IMR-90 (cell line): ENCODE measurements around the gene C3orf18. TPM values are rescaled to one million over a fixed set of nuclear protein-coding genes. Genes with fewer than 3 reads are reported as not detected.

Experiments
- ATAC-seq: fragments of 200-7000 bp; cut with Tn5 transposase; 2 replicates; pipeline ENCODE4 v1.9.1; 2020; ENCODE audit warnings: low read depth, mild to moderate bottlenecking, moderate library complexity
- BruUV-seq: library from RNA; stranded (reverse); fragments of 400-500 nt; replicated peaks from 2 replicates; lab custom pipeline; 2021; lab: Mats Ljungman, UMichigan
- CTCF ChIA-PET: fragments of 300-600 bp; formaldehyde crosslinking; extraction: SDS; loops from one replicate; lab custom pipeline; 2021; ENCODE audit warnings: antibody characterized with exemption; lab: Yijun Ruan, JAX
- POLR2A ChIA-PET: fragments of 300-600 bp; sonication (Branson Sonifier 250); formaldehyde crosslinking; loops from one replicate; lab custom pipeline; 2022; ENCODE audit warnings: antibody characterized with exemption; ENCODE audit not compliant: unreplicated experiment; lab: Charles Lee
- DNase-seq: peaks from one replicate; pipeline ENCODE4 v3.0.0; 2013
- H2AFZ ChIP-seq: replicated peaks from 2 replicates; pipeline ENCODE3; 2013; ENCODE audit warnings: low read length, mild to moderate bottlenecking; ENCODE audit not compliant: poor library complexity
- H2AK5ac ChIP-seq: 2 replicates; pipeline ENCODE4 v1.6.1; 2013; ENCODE audit warnings: low read depth, low read length, inconsistent platforms
- H2AK9ac ChIP-seq: replicated peaks from 2 replicates; pipeline ENCODE3; 2013; ENCODE audit warnings: mild to moderate bottlenecking, low read depth, low read length, moderate library complexity; ENCODE audit not compliant: poor library complexity
- H2BK120ac ChIP-seq: 2 replicates; pipeline ENCODE4 v1.6.1; 2013; ENCODE audit warnings: low read depth, low read length, inconsistent platforms
- H2BK15ac ChIP-seq: 3 replicates; pipeline ENCODE4 v1.6.1; 2013; ENCODE audit warnings: low read depth, low read length, inconsistent platforms
- H2BK20ac ChIP-seq: 2 replicates; pipeline ENCODE4 v1.6.1; 2013; ENCODE audit warnings: low read depth, mild to moderate bottlenecking, inconsistent platforms, low read length, moderate library complexity
- H2BK5ac ChIP-seq: 2 replicates; pipeline ENCODE4 v1.6.1; 2013; ENCODE audit warnings: mild to moderate bottlenecking, low read depth, low read length, inconsistent platforms; ENCODE audit not compliant: poor library complexity, severe bottlenecking
- H3K14ac ChIP-seq: replicated peaks from 2 replicates; pipeline ENCODE4 v1.6.1; 2013; ENCODE audit warnings: low read depth, low read length, inconsistent platforms
- H3K18ac ChIP-seq: 2 replicates; pipeline ENCODE4 v1.6.1; 2013; ENCODE audit warnings: low read depth, low read length, control low read depth
- H3K23ac ChIP-seq: 2 replicates; pipeline ENCODE4 v1.6.1; 2013; ENCODE audit warnings: low read depth, low read length, inconsistent platforms
- H3K27ac ChIP-seq: 2 replicates; pipeline ENCODE4 v1.5.1; 2013; ENCODE audit warnings: mild to moderate bottlenecking, control low read depth, low read length; ENCODE audit not compliant: insufficient read depth
- H3K27me3 ChIP-seq: 2 replicates; pipeline ENCODE4 v1.6.1; 2013; ENCODE audit warnings: low read length; ENCODE audit not compliant: control insufficient read depth, insufficient read depth
- H3K36me3 ChIP-seq: 2 replicates; pipeline ENCODE4 v1.6.1; 2013; ENCODE audit warnings: low read length, mixed read lengths; ENCODE audit not compliant: control insufficient read depth, insufficient read depth
- H3K4ac ChIP-seq: 2 replicates; pipeline ENCODE4 v1.6.1; 2013; ENCODE audit warnings: low read depth, low read length, inconsistent platforms
- H3K4me1 ChIP-seq: 2 replicates; pipeline ENCODE4 v1.6.1; 2013; ENCODE audit warnings: low read length, mixed read lengths; ENCODE audit not compliant: control insufficient read depth, insufficient read depth
- H3K4me2 ChIP-seq: 2 replicates; pipeline ENCODE4 v1.6.1; 2013; ENCODE audit warnings: low read depth, mild to moderate bottlenecking, control low read depth, low read length, moderate library complexity
- H3K4me3 ChIP-seq: 2 replicates; pipeline ENCODE4 v1.5.1; 2013; ENCODE audit warnings: low read depth, mild to moderate bottlenecking, control low read depth, low read length, moderate library complexity; ENCODE audit not compliant: insufficient read depth
- H3K56ac ChIP-seq: 2 replicates; pipeline ENCODE4 v1.6.1; 2013; ENCODE audit warnings: low read length, inconsistent platforms; ENCODE audit not compliant: insufficient read depth; ENCODE audit errors: extremely low read depth
- H3K79me1 ChIP-seq, 2 experiments: 2 replicates each; pipeline ENCODE4 v1.6.1; 2013; ENCODE audit warnings: low read length in 2 of 2, inconsistent platforms in 1 of 2, low read depth in 1 of 2
- H3K9ac ChIP-seq: 2 replicates; pipeline ENCODE4 v1.6.1; 2013; ENCODE audit warnings: low read depth, low read length, control low read depth
- H3K9me1 ChIP-seq: 2 replicates; pipeline ENCODE4 v1.6.1; 2013; ENCODE audit warnings: low read length, inconsistent platforms; ENCODE audit not compliant: insufficient read depth
- H3K9me3 ChIP-seq: 2 replicates; pipeline ENCODE4 v1.6.1; 2013; ENCODE audit warnings: low read length; ENCODE audit not compliant: control insufficient read depth, insufficient read depth
- H4K20me1 ChIP-seq: 2 replicates; pipeline ENCODE4 v1.6.1; 2013; ENCODE audit warnings: low read length, inconsistent platforms; ENCODE audit not compliant: insufficient read depth
- H4K5ac ChIP-seq: 2 replicates; pipeline ENCODE4 v1.6.1; 2013; ENCODE audit warnings: mild to moderate bottlenecking, low read depth, low read length, control low read depth
- H4K8ac ChIP-seq, 2 experiments: 2 replicates each; pipeline ENCODE4 v1.6.1; 2013; ENCODE audit warnings: low read depth in 2 of 2, low read length in 2 of 2, control low read depth in 1 of 2, inconsistent platforms in 1 of 2
- H4K91ac ChIP-seq: 2 replicates; pipeline ENCODE4 v1.6.1; 2013; ENCODE audit warnings: low read depth, low read length, inconsistent platforms; ENCODE audit not compliant: insufficient read depth
- CEBPB ChIP-seq: IDR thresholded peaks from 2 replicates; pipeline ENCODE4 v1.6.1; 2012; ENCODE audit warnings: low read depth, low read length, improper control_type of control experiment
- ELK1 ChIP-seq: fragments of 150-350 bp; IDR thresholded peaks from 2 replicates; pipeline ENCODE4 v1.6.1; 2016; ENCODE audit warnings: low read depth, mild to moderate bottlenecking, low read length, moderate library complexity, borderline replicate concordance
- MAFK ChIP-seq: IDR thresholded peaks from 2 replicates; pipeline ENCODE4 v1.6.1; 2012; ENCODE audit warnings: low read depth, low read length, improper control_type of control experiment
- MXI1 ChIP-seq: IDR thresholded peaks from 2 replicates; pipeline ENCODE4 v1.6.1; 2012; ENCODE audit warnings: low read depth, mild to moderate bottlenecking, low read length, moderate library complexity, borderline replicate concordance
- NFE2L2 ChIP-seq: fragments of 150-350 bp; IDR thresholded peaks from 2 replicates; pipeline ENCODE4 v1.6.1; 2016; ENCODE audit warnings: low read depth, mild to moderate bottlenecking, low read length
- POLR2A ChIP-seq: IDR thresholded peaks from 2 replicates; pipeline ENCODE4 v1.6.1; 2012; ENCODE audit warnings: mild to moderate bottlenecking, low read depth, low read length
- RCOR1 ChIP-seq: IDR thresholded peaks from 2 replicates; pipeline ENCODE4 v1.6.1; 2012; ENCODE audit warnings: mild to moderate bottlenecking, low read length, improper control_type of control experiment; ENCODE audit not compliant: insufficient replicate concordance
- RFX5 ChIP-seq: IDR thresholded peaks from 2 replicates; pipeline ENCODE4 v1.8.0; 2012; ENCODE audit warnings: low read depth, mild to moderate bottlenecking, low read length, moderate library complexity
- SMC3 ChIP-seq: fragments of 150-350 bp; IDR thresholded peaks from 2 replicates; pipeline ENCODE4 v1.6.1; 2016; ENCODE audit warnings: low read depth, mild to moderate bottlenecking, antibody characterized with exemption, low read length, moderate library complexity
- USF2 ChIP-seq: fragments of 150-350 bp; IDR thresholded peaks from 2 replicates; pipeline ENCODE4 v1.6.1; 2017; ENCODE audit warnings: mild to moderate bottlenecking, antibody characterized with exemption, low read length, low read depth
- WGBS, 2 experiments: methylation state at CpG; one replicate each; pipeline versions ENCODE4 v1.1.5 to v1.1.7; 2013; ENCODE audit warnings: missing lambda C conversion rate in 2 of 2; ENCODE audit not compliant: insufficient read length in 1 of 2; ENCODE audit errors: extremely low coverage in 2 of 2; 5-methylcytosine and 5-hydroxymethylcytosine counted together
- dilution Hi-C: fragments of 300-500 bp; cut with HindIII; formaldehyde crosslinking; loops from one replicate; pipeline ENCODE4 v1.14.3; 2018; ENCODE audit warnings: low sequenced_read_pairs; ENCODE audit not compliant: unreplicated experiment
- in situ Hi-C: fragments of 300-500 bp; cut with MboI; formaldehyde crosslinking; loops from 3 replicates; pipeline ENCODE4 v1.14.3; 2019; ENCODE audit warnings: low sequenced_read_pairs, inconsistent platforms, mixed read lengths
- intact Hi-C: fragments of 100-400 bp; cut with micrococcal nuclease; formaldehyde crosslinking; loops from 2 replicates; pipeline ENCODE4 v1.10.0; 2022
- polyA plus RNA-seq, 3 experiments: library from polyadenylated mRNA; depleted of rRNA; stranded (reverse); fragments of >200 nt; gene quantifications; 2 replicates each; pipeline ENCODE4 v1.2.3, GENCODE V29; 2012; ENCODE audit warnings: low replicate concordance in 1 of 3
- total RNA-seq: library from RNA; depleted of rRNA; stranded (reverse); fragments of >200 nt; gene quantifications from 2 replicates; pipeline ENCODE4 v1.2.3, GENCODE V29; 2012

The C3orf18 gene
- total and polyA plus RNA-seq, 2 of the 4 experiments (the other 2 are of a cell fraction) = 6.8 to 10.6 TPM

GRCh38 chr3:50530001-50530970, 37.3 kb downstream of the C3orf18 start (continued):
- TF ChIP-seq SMC3 = no peak

- Histone ChIP-seq H2BK5ac (no peak overlapping the region), H3K4ac (no peak overlapping the region), H3K4me2 (no peak overlapping the region), H2AFZ (no peak overlapping the region), H4K8ac (no peak overlapping the region), H3K56ac (no peak overlapping the region), H3K9me3 (no peaks in the 10 kb centered on the region), H3K27me3 (peaks cover 67% of the 10 kb centered on the region), H3K9ac (no peak overlapping the region), H3K27ac (no peak overlapping the region), H3K18ac (no peak overlapping the region), H3K4me3 (no peak overlapping the region), H4K20me1 (no peaks in the 10 kb centered on the region), H4K5ac (no peak overlapping the region), H3K4me1 (no peaks in the 10 kb centered on the region), H3K79me1 (no peaks in the 10 kb centered on the region), H4K91ac (no peak overlapping the region), H3K36me3 (no peaks in the 10 kb centered on the region), H3K14ac (no peak overlapping the region), H2AK9ac (no peak overlapping the region), H3K23ac (no peak overlapping the region), H2BK120ac (no peak overlapping the region), H2AK5ac (no peak overlapping the region), H2BK15ac (no peak overlapping the region), H2BK20ac (no peak overlapping the region), H3K9me1 (no peaks in the 10 kb centered on the region)
- in situ Hi-C loops (no loop called here), dilution Hi-C loops (no loop called here), intact Hi-C loops (no loop called here)
- no peak for TF ChIP-seq POLR2A
- TF ChIP-seq MAFK = peak; percentile 29; the same call in 1 of the 2 replicates
- peak; percentile 95 for TF ChIP-seq MXI1
- TF ChIP-seq SMC3 = no peak
- TF ChIP-seq CEBPB = no peak
- no peak for TF ChIP-seq NFE2L2
- peak; percentile 57; the same call in 1 of the 2 replicates for TF ChIP-seq USF2
- no peak for TF ChIP-seq RFX5
- TF ChIP-seq ELK1 = no peak
- no peak for TF ChIP-seq RCOR1
- peak; percentile 72 for ATAC-seq
- CTCF ChIA-PET = no interaction called here
- no TSS peak for BruUV-seq
- POLR2A ChIA-PET = no interaction called here
- peak; percentile 30 for DNase-seq
- WGBS, 2 experiments = 20% methylated on average over 1 of the region's 6 CpGs; no CpG with 5 or more reads in 1 of the 2 experiments
Observed at GRCh38 chr3:50525987-50526386, 41.6 kb downstream of the C3orf18 start.
